Psoas muscle (tissue), 8 donors: Measurements from ENCODE around the gene CARMIL1. TPM values are rescaled to one million over a fixed set of nuclear protein-coding genes. Genes with fewer than 3 reads are reported as not detected.

Experiments used
- ATAC-seq, 4 donors: fragments of 200-7000 bp; cut with Tn5 transposase; one replicate each; pipeline ENCODE4 v1.9.1; 2020; ENCODE audit warnings: moderate library complexity in 3 of 4, mild to moderate bottlenecking in 2 of 4
- DNase-seq, 2 donors: peaks; one replicate each; pipeline ENCODE4 v3.0.0-alpha.2; 2020
- H3K27ac ChIP-seq: fragments of 200-600 bp; one replicate; pipeline ENCODE4 v1.8.0; 2022
- H3K27me3 ChIP-seq, 3 donors: fragments of 200-600 bp in 1 of 3; one replicate each; pipeline versions ENCODE4 v1.6.1 to v1.8.0; 2013 to 2022; ENCODE audit warnings: low read length in 2 of 3, mild to moderate bottlenecking in 2 of 3, moderate library complexity in 1 of 3; ENCODE audit not compliant: insufficient read depth in 3 of 3
- H3K36me3 ChIP-seq, 2 donors: fragments of 200-600 bp in 1 of 2; one replicate each; pipeline versions ENCODE4 v1.6.1 to v1.8.0; 2013 to 2022; ENCODE audit warnings: low read depth in 1 of 2, mild to moderate bottlenecking in 1 of 2, moderate library complexity in 1 of 2; ENCODE audit not compliant: insufficient read depth in 1 of 2
- H3K4me1 ChIP-seq: fragments of 200-600 bp; one replicate; pipeline ENCODE4 v1.8.0; 2022
- H3K4me3 ChIP-seq: fragments of 200-600 bp; one replicate; pipeline ENCODE4 v1.8.0; 2022; ENCODE audit warnings: mild to moderate bottlenecking
- H3K9me3 ChIP-seq: fragments of 200-600 bp; one replicate; pipeline ENCODE4 v1.8.0; 2022
- CTCF ChIP-seq: fragments of 200-600 bp; IDR thresholded peaks from one replicate; pipeline ENCODE4 v1.8.0; 2022; ENCODE audit warnings: antibody characterized with exemption
- WGBS, 3 donors: extraction: QIAGEN DNeasy Blood & Tissue Kit; methylation state at CpG; one replicate each; pipeline versions ENCODE4 v1.1.6 to v1.1.7; 2013; 5-methylcytosine and 5-hydroxymethylcytosine counted together
- intact Hi-C, 2 donors: fragments of 100-400 bp; cut with DNase I; formaldehyde crosslinking; loops; one replicate each; pipeline versions ENCODE4 v1.11.0 to v1.14.2; 2022
- polyA plus RNA-seq, 3 donors: library from polyadenylated mRNA; stranded (reverse); fragments of 200-250 nt; gene quantifications; one replicate each; pipeline ENCODE4 v1.2.3, GENCODE V29; 2013
- total RNA-seq, 4 donors: library from RNA; stranded (reverse); fragmentation: NEBNext Ultra II Directional in 2 of 4; extraction: Animal tissue kit (Norgen Biotek cat#: 25700) in 2 of 4; gene quantifications; one replicate each; pipeline versions ENCODE4 v1.2.1 to v1.2.4, GENCODE V29; 2021 to 2023
- donor health status: healthy with polysubstance abuse.
- donor health status: DM: no; HTN: no; CAD: no; lungs with moderate emphysema.
- donor health status: Bipolar disorder and iron deficiency.
- donor health status: healthy.
- donor health status: DM: yes; HTN: yes; CAD: no.
- donor health status: DM: no; HTN: no; CAD: no.
- donor health status: DM: no; HTN: no; CAD: no.
- donor health status: DM: yes; HTN: yes; CAD: no.

CARMIL1 gene
- total and polyA plus RNA-seq, 7 donors = 0.11 to 1.0 (median 0.76) TPM

GRCh38 chr6:25558155-25558817, 279.1 kb downstream of the CARMIL1 start:
- DNase-seq = no peak
- Histone ChIP-seq H3K27ac (no peak overlapping the region), H3K4me1 (no peaks in the 10 kb centered on the region), H3K36me3 (no peaks in the 10 kb centered on the region), H3K4me3 (no peak overlapping the region), H3K27me3 (no peaks in the 10 kb centered on the region), H3K9me3 (no peaks in the 10 kb centered on the region)
- intact Hi-C loops = loop anchor here in 1 of 2 donors (5.0 kb wide), 1 partner anchor 331 kb away; no protein-coding TSS in a partner anchor
- TF ChIP-seq CTCF = no peak
- no peak for ATAC-seq
- WGBS, 3 donors = 66 to 75% (median 70%) methylated on average over 3 of the region's 3 CpGs

- Histone ChIP-seq H3K27ac (no peak overlapping the region), H3K27me3 (no peaks in the 10 kb centered on the region), H3K4me1 (no peaks in the 10 kb centered on the region), H3K4me3 (no peak overlapping the region), H3K36me3 (no peaks in the 10 kb centered on the region), H3K9me3 (no peaks in the 10 kb centered on the region)
- WGBS, 3 donors = 49 to 59% (median 57%) methylated on average over 2 of the region's 2 CpGs
- no peak for DNase-seq
- TF ChIP-seq CTCF = no peak
- intact Hi-C loops = no loop called here
- ATAC-seq = no peak
Measured at GRCh38 chr6:25560865-25561264, 281.7 kb downstream of the CARMIL1 start.

- H3K36me3 ChIP-seq = no peaks in the 10 kb centered on the region
- intact Hi-C loops = no loop called here
- no peak for TF ChIP-seq CTCF
- H3K27ac ChIP-seq = no peak overlapping the region
- DNase-seq = no peak
- no peaks in the 10 kb centered on the region for H3K4me1 ChIP-seq
- no peaks in the 10 kb centered on the region for H3K27me3 ChIP-seq
- H3K4me3 ChIP-seq = no peak overlapping the region
- H3K9me3 ChIP-seq = no peaks in the 10 kb centered on the region
- ATAC-seq = no peak
Measured at GRCh38 chr6:25564943-25565342, 285.8 kb downstream of the CARMIL1 start.

DNA sequence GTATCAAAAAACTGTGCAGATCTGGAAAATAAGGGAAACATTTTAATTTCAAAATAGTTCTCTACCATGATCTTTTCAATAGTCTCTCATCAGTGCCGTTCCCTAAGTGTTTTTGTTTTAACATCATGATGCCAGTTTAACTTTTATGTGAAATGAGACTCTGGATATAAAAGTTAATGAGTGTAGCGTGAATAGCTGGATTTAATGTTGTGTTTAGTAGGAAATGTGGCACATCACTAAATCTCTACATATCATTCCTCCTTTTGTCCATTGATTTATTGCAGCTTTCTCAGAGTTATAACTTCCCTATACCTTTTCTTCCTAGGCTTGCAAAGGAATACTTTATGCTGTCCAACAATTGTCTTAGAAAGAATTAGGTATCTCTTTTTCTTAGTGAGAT, 291.4 kb downstream of the CARMIL1 start:
- WGBS, 3 donors = 46 to 61% (median 60%) methylated on average over 2 of the region's 2 CpGs
- no peak overlapping the region for H3K27ac ChIP-seq
- no peak for TF ChIP-seq CTCF
- no peaks in the 10 kb centered on the region for H3K36me3 ChIP-seq
- H3K4me3 ChIP-seq = no peak overlapping the region
- H3K4me1 ChIP-seq = no peaks in the 10 kb centered on the region
- DNase-seq (no peak), ATAC-seq (no peak)
- intact Hi-C loops = no loop called here
- no peaks in the 10 kb centered on the region for H3K9me3 ChIP-seq
- no peaks in the 10 kb centered on the region for H3K27me3 ChIP-seq

- 73 to 85% (median 74%) methylated on average over 2 of the region's 2 CpGs for WGBS, 3 donors
- no peaks in the 10 kb centered on the region for H3K36me3 ChIP-seq
- no peak for ATAC-seq
Measured at GRCh38 chr6:25576919-25577318, 297.7 kb downstream of the CARMIL1 start.

More at GRCh38 chr6:25576919-25577318, 297.7 kb downstream of the CARMIL1 start:
- Histone ChIP-seq H3K9me3 (no peaks in the 10 kb centered on the region), H3K4me1 (no peaks in the 10 kb centered on the region), H3K4me3 (no peak overlapping the region), H3K27ac (no peak overlapping the region), H3K27me3 (no peaks in the 10 kb centered on the region)
- no peak for DNase-seq
- intact Hi-C loops = no loop called here
- TF ChIP-seq CTCF = no peak
